Motor neuron (in vitro differentiated cells): Measurements from ENCODE around the gene CHN1. TPM values are rescaled to one million over a fixed set of nuclear protein-coding genes. Genes with fewer than 3 reads are reported as not detected.

Experiments
- ATAC-seq, 8 experiments: fragments of 200-7000 bp; cut with Tn5 transposase; replicated peaks in 6 of 8; 2 replicates each; pipeline ENCODE4 v1.8.0; 2021; ENCODE audit warnings: mild to moderate bottlenecking in 8 of 8, moderate library complexity in 8 of 8
- H3K27ac ChIP-seq, 2 donors: fragments of 250-450 bp; sonication (Bioruptor Pico); 2 replicates each; pipeline ENCODE4 v1.9.0; 2021; ENCODE audit warnings: antibody characterized with exemption in 2 of 2, mild to moderate bottlenecking in 2 of 2, moderate library complexity in 1 of 2
- H3K4me1 ChIP-seq, 2 donors: fragments of 250-450 bp; sonication (Bioruptor Pico); replicated peaks in 1 of 2; 2 replicates each; pipeline ENCODE4 v1.6.1; 2021; ENCODE audit warnings: antibody characterized with exemption in 2 of 2, mild to moderate bottlenecking in 2 of 2, moderate library complexity in 1 of 2
- H3K4me3 ChIP-seq, 5 donors: fragments of 250-450 bp; sonication (Bioruptor Pico); 2 replicates each; pipeline ENCODE4 v1.9.0; 2021; ENCODE audit warnings: antibody characterized with exemption in 5 of 5, mild to moderate bottlenecking in 5 of 5, moderate library complexity in 4 of 5
- WGBS, 10 experiments: fragments of 450-650 bp; shearing (Covaris generic); methylation state at CpG; one replicate each; pipeline ENCODE4 v1.0.0; 2022; 5-methylcytosine and 5-hydroxymethylcytosine counted together
- in situ Hi-C, 9 experiments: fragments of 400-800 bp; cut with MboI; loops; one replicate each; pipeline ENCODE4 v1.15.0; 2021; ENCODE audit warnings: low sequenced_read_pairs in 9 of 9, low pct_unique_long_range_greater_than_20kb in 2 of 9; ENCODE audit not compliant: unreplicated experiment in 9 of 9
- total RNA-seq, 8 experiments: library from RNA; unstranded; fragments of 300-600 nt; gene quantifications; 2 replicates each; pipeline versions ENCODE4 v1.2.3 to v1.2.4, GENCODE V29; 2022

Gene CHN1, protein sequence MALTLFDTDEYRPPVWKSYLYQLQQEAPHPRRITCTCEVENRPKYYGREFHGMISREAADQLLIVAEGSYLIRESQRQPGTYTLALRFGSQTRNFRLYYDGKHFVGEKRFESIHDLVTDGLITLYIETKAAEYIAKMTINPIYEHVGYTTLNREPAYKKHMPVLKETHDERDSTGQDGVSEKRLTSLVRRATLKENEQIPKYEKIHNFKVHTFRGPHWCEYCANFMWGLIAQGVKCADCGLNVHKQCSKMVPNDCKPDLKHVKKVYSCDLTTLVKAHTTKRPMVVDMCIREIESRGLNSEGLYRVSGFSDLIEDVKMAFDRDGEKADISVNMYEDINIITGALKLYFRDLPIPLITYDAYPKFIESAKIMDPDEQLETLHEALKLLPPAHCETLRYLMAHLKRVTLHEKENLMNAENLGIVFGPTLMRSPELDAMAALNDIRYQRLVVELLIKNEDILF
- total RNA-seq: 100 to 1,000 TPM in 6 of 8 experiments, 10 to 100 TPM in 2; 82.3 to 257 (median 108) TPM

DNA sequence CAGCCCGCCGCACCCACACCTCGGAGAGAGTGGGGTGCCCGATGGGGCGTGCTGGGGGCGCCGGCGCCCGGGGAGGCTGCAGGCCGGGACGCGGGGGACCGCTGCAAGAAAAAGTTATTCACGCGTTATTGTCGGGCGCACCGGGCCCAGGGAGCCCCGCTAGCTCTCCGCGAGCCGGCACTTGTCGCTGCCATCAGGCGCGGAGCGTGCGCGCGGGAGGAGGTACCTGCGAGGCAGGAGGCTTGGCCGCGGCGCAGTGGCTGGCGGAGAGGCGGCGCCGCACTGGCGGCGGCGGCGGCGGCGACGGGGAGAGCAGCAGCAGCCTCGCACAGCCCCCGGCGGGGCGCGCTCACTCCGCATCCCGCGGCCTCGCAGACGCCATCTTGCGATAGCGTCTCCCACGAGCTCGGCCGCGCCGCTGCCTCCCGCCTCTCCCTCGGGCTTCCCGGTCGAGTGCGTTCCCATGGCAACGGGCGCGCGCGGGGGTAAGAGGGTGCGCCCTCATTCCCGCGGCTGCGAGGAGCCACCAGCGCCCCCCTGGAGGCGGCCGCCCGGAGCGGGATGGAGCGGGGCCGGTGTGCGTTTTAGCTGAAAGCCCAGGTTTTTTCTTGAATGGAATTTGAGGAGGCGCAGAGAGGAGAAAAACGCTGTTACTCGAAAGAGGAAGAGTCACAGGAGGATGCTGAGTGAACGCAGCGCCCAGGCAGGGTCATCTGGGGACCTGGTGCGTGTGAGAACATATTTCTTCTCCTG is at the start of gene CHN1:
CHN1 (minus strand) TSS at position 402 of the 753 bp plus-strand sequence. CDS start 469 bp downstream, outside the sequence.
- Histone ChIP-seq H3K4me1 (peaks cover 16 to 43% of the 10 kb centered on the region in 2 donors), H3K4me3 (peak within 1 kb of the TSS; percentile 76 to 94 (median 82)), H3K27ac (peak within 1 kb of the TSS; percentile 94 to 96)
- ATAC-seq: peak; percentile 77 to 92 (median 89)
- in situ Hi-C loops: no loop called here
- 0 to 4% (median 0%) methylated on average over 3 to 19 of the region's 89 CpGs; no CpG with 5 or more reads in 4 of the 10 experiments for WGBS, 10 experiments

DNA sequence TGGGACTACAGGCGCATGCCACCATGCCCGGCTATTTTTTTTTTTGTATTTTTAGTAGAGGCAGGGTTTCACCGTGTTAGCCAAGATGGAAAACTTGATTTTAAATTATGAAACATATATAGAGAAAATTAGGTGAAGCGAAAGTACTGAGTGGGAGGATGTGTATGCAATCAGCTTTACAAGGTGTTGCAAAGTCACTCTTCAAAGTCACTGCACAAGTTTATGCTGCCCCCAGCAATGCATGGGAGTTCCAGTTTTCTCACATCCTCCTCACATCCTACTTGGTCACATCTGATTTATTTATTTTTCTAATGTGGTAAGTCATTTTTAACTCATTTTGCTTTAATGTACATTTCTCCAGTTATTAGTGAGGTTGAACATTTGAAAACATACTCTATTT is 49.2 kb upstream of the CHN1 start:
- H3K4me3 ChIP-seq: no peak overlapping the region
- in situ Hi-C loops: no loop called here

DNA sequence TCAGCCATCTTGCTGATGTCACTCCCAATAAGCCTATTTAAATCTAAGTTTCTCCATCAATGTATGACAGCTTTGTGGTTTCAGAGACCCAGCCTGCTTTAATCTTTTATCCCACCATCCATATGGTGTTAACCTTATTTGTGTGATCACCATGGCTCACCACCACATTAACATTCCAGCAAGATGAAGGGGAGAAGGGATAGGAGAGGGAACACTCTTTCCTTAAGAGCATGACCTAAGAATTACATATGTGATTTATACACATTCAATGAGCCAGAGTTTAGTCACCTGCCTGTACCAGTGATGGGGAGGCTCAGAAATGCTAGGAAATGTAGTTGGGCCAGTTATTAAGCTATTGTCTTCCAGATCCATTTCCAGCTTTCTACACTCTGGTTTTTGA is 44.5 kb upstream of the CHN1 start:
- no peak for ATAC-seq
- no peak overlapping the region for H3K4me3 ChIP-seq
- no peak overlapping the region for H3K27ac ChIP-seq
- no peaks in the 10 kb centered on the region for H3K4me1 ChIP-seq
- in situ Hi-C loops: loop anchor here in 1 of 9 experiments (25.0 kb wide), 1 partner anchor 238 kb away; no protein-coding TSS in a partner anchor

More for the DNA sequence above, 49.2 kb upstream of the CHN1 start:
- Histone ChIP-seq H3K4me1 (no peaks in the 10 kb centered on the region), H3K27ac (no peak overlapping the region)
- no peak for ATAC-seq
- WGBS, 10 experiments: 75 to 100% (median 93%) methylated on average over 1 to 4 of the region's 4 CpGs; no CpG with 5 or more reads in 1 of the 10 experiments

DNA sequence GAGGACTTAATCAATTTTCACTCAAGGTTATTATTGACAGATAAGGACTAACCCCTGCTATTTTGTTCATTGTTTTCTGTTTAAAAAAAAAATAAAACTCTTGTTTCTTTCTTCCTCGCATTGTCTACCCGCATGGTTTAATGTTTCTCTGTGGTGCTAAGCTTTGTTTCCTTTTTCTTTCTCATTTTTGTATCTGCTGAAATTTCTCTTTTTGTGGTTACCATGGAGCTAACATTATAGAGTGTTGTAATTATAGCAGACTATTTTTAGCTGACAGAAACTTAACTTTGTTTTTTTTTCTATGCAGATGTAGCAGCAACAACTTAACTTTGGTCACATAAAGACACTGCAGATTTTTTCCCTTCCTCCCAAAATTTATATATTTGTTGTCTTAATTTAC is 43.1 kb upstream of the CHN1 start:
- in situ Hi-C loops: loop anchor here in 1 of 9 experiments (25.0 kb wide), 1 partner anchor 239 kb away; no protein-coding TSS in a partner anchor
- no peak for ATAC-seq
- no peak overlapping the region for H3K4me3 ChIP-seq
- WGBS, 10 experiments: 80 to 100% (median 96%) methylated on average over 2 of the region's 2 CpGs
- no peak overlapping the region for H3K27ac ChIP-seq
- H3K4me1 ChIP-seq: no peaks in the 10 kb centered on the region

DNA sequence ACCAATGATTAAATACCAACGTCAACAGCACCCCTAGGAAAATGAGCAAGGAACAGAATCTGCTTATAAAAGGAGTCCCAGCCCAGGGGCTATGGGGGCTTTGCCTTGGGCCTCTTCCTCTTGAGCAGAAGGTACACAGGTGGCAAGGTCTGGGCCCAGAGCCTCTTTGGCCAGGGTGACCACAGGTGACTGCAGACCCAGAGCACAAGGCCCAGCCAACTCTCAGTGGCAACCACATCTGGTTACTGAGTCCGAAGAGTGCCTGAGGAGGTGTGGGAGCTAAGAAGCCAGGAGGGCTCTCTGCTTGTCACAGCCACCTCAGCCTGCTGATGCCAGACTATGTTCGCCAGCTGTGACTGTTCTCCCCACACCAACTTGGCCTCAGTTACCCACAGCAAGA is 34.3 kb upstream of the CHN1 start:
- WGBS, 10 experiments: 60 to 100% (median 100%) methylated on average over 1 to 2 of the region's 3 CpGs; no CpG with 5 or more reads in 3 of the 10 experiments

DNA sequence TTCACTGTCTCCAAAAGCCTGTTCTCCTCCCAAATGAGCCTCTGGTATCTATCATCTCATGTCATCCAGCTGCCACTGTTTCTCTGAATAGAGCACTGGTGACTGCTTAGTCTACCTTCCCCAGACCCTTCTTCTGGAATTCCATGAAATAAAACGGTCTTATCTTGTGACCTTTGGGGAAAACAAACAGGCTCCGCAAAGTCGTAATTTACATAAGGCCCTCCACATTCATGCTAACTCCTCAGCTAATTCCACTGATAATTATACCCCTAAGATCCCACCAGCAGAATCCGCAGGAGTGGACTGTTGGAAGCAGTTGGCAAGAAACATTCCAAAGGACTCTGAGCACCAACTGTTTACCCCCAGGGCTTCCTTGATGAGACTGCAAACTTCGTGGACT is 33.9 kb upstream of the CHN1 start:
- peaks cover 0 to 2% of the 10 kb centered on the region in 2 donors for H3K4me1 ChIP-seq
- in situ Hi-C loops: loop anchor here in 1 of 9 experiments (25.0 kb wide), 1 partner anchor 248 kb away; no protein-coding TSS in a partner anchor
- H3K4me3 ChIP-seq: no peak overlapping the region
- H3K27ac ChIP-seq: no peak overlapping the region
- no peak for ATAC-seq
- 60 to 100% (median 87%) methylated on average over 1 to 5 of the region's 5 CpGs; no CpG with 5 or more reads in 2 of the 10 experiments for WGBS, 10 experiments

More for the DNA sequence above, 34.3 kb upstream of the CHN1 start:
- ATAC-seq: no peak
- no peak overlapping the region for H3K4me3 ChIP-seq
- H3K4me1 ChIP-seq: peaks cover 0 to 2% of the 10 kb centered on the region in 2 donors
- H3K27ac ChIP-seq: no peak overlapping the region
- in situ Hi-C loops: loop anchor here in 1 of 9 experiments (25.0 kb wide), 1 partner anchor 248 kb away; no protein-coding TSS in a partner anchor

DNA sequence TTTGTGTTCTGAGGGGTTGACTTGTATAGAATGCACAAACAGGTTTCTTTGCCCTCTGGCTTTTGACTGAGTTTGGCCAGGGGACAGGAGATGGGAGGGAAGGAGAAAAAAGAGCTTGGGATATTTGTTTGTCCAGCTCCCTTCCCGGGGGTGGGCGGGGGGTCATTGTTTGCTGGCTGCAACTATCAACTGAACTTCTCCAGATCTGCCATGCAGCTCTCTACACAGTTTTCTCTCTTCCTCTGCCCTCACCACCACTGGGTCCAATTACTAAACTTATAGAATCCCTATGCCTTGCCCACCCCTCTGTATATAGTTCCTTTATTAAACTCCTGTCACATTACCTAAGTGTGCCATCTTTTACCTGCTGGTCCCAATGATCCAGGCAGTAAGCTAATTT is 32.8 kb upstream of the CHN1 start:
- in situ Hi-C loops: loop anchor here in 1 of 9 experiments (25.0 kb wide), 1 partner anchor 249 kb away; no protein-coding TSS in a partner anchor
- no peak overlapping the region for H3K4me3 ChIP-seq
- ATAC-seq: no peak
- H3K4me1 ChIP-seq: peaks cover 0 to 2% of the 10 kb centered on the region in 2 donors
- no peak overlapping the region for H3K27ac ChIP-seq
- no CpG with 5 or more reads among the region's 2 CpGs for WGBS, 10 experiments

DNA sequence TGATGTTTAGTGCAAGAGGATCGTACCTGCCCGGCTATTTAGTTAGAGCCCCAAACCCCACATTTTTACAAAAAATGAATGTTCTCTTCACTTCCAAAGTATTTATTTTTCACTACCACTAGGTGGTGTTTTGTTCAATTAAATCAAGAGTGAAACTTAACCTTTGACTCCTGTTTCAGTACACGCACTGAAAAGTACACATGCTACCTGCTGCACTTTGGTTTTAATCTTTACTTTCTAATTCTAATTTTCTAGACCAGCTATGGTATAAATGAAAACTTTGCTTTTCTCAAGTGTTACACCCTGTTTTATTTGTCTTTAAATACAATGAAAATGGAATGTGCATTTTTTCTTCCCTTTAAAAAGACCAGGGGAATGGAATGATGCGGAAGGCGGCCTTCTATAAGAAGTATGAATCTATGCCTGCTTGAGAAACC is 31.4 kb upstream of the CHN1 start:
- Histone ChIP-seq H3K4me1 (peaks cover 0 to 2% of the 10 kb centered on the region in 2 donors), H3K4me3 (no peak overlapping the region), H3K27ac (no peak overlapping the region)
- ATAC-seq: no peak
- in situ Hi-C loops: loop anchor here in 1 of 9 experiments (25.0 kb wide), 1 partner anchor 251 kb away; no protein-coding TSS in a partner anchor
- WGBS, 10 experiments: 50 to 100% (median 78%) methylated on average over 2 to 5 of the region's 5 CpGs

DNA sequence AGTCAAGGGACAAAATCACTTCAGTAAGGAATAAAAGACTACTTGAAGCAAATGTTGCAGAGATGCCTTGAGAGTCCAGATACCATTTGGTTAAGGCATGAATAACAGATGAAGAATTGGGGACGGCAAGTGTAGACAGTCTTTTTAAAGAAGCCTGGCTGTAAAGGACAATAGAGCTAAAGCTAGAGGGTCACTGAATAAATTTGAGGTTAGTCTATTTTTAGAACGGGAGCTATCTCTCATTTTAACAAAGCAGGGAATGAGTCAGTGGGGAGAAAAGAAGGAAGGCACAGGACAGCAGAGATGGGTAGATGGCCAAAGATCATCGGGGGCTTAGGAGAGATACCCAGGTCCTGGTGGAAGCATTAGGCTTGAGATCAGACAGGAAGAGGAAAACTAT is 30.6 kb upstream of the CHN1 start:
- ATAC-seq: no peak
- in situ Hi-C loops: loop anchor here in 1 of 9 experiments (25.0 kb wide), 1 partner anchor 251 kb away; no protein-coding TSS in a partner anchor
- Histone ChIP-seq H3K4me1 (peaks cover 0 to 2% of the 10 kb centered on the region in 2 donors), H3K4me3 (no peak overlapping the region), H3K27ac (no peak overlapping the region)
- 42 to 83% (median 60%) methylated on average over 1 to 3 of the region's 3 CpGs; no CpG with 5 or more reads in 1 of the 10 experiments for WGBS, 10 experiments

DNA sequence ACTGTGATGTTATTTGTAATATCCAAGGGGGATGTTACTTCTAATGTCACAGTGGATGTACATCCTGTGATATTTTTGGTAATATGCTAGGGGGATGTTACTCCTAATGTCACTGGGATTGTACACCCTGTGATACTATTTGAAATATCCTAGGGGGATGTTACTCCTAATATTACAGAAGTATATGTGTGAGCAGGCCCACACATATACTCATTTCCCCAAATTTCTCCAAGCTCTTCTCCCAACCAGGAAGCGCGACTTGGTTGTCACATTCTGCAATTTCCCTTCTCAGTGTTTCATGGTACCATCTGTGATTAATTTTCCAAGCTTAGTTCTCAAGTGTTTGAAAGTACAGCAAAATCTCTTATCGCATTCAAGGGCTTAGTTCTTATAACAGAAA is 29.5 kb upstream of the CHN1 start:
- no peak overlapping the region for H3K27ac ChIP-seq
- in situ Hi-C loops: loop anchor here in 1 of 9 experiments (25.0 kb wide), 1 partner anchor 253 kb away; no protein-coding TSS in a partner anchor
- no peak for ATAC-seq
- peaks cover 0 to 2% of the 10 kb centered on the region in 2 donors for H3K4me1 ChIP-seq
- H3K4me3 ChIP-seq: no peak overlapping the region
- WGBS, 10 experiments: 0 to 100% (median 93%) methylated on average over 1 to 3 of the region's 3 CpGs; no CpG with 5 or more reads in 2 of the 10 experiments

DNA sequence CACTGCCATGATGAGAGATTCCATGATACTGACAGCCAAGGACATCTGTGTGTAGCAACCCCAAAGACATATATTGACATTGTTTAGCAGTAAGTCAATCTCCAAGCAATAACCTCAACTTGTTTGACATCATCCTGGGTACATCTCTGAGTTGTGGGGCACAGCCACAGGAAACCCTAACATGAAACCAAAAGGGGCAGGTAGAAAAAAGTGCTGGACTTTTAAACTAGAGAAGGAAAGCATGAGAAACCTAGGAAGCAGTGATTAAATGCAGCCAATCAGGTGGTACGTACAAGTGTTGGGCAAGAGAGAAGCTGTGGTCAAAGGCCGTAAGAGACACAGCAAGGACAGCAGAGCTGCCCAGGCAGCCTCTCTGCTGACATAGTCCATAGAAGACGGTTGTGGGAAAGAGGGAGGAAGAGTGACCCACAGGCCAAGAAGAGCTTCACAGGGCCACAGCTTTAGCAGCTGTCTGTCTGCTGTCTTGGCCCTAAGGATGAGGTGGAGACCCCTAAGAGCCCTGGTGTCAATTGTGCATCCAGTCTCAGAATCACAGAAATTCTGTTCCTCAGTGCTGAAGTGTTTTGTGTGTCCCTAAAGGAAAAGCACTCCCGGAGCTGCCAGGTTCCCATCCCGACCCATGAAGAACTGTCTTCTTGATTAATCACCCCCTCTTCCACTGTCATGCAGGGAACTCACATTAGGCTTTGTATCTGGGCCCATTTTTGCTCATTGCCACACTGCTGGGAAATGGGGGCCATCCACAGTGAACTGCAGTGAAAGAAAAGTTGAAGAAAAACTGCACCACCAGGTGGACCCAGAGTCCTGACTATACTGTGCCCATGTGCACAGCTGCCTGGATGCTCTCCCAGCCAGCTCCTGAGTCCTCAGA is 25.4 kb upstream of the CHN1 start:
- whole genome bisulfite sequencing, 10 experiments: 40 to 100% (median 70%) methylated on average over 1 to 5 of the region's 5 CpGs; no CpG with 5 or more reads in 1 of the 10 experiments
- peak in 7 of 8 experiments; percentile 51 to 96 (median 83) for ATAC-seq
- H3K4me3 ChIP-seq: no peak overlapping the region
- no peaks in the 10 kb centered on the region for H3K4me1 ChIP-seq
- in situ Hi-C loops: loop anchor here in 1 of 9 experiments (25.0 kb wide), 1 partner anchor 257 kb away; no protein-coding TSS in a partner anchor
- no peak overlapping the region for H3K27ac ChIP-seq

DNA sequence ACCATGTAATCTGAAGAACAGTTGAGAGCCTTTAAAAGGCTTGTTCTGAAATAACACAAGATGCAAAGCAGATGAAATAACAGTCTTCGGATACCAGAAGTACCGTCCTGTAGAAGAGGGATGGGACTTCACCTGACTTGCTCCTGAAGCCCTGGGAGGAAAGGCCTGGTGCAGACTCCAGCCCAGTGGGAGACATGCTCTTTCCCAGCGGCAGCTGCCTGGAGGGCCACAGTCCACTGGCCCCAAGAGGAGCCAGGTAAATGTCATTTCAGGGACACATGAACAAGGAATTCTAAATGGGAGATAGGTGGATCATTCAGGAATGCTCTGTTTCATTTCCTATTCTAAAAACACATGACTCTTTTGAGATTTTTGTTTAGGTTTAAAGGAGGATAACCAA is 22.6 kb upstream of the CHN1 start:
- in situ Hi-C loops: loop anchor here in 1 of 9 experiments (25.0 kb wide), 1 partner anchor 260 kb away; no protein-coding TSS in a partner anchor
- no peak for ATAC-seq
- Histone ChIP-seq H3K4me3 (no peak overlapping the region), H3K27ac (no peak overlapping the region), H3K4me1 (no peaks in the 10 kb centered on the region)
- 49 to 100% (median 80%) methylated on average over 1 to 3 of the region's 3 CpGs; no CpG with 5 or more reads in 3 of the 10 experiments for WGBS, 10 experiments
